ENCODE measurements around the gene OXA1L. TPM values are rescaled to one million over a fixed set of nuclear protein-coding genes. Genes with fewer than 3 reads are reported as not detected.
"Not testable (repeated sequence)": the region's sequence is repeated elsewhere in the genome, so short reads cannot be mapped to it uniquely, and the experiment has no call there.

Gene OXA1L
- total RNA-seq, 1 experiment from 2014 or later: 103 TPM

GRCh38 chr14:22723815-22724214 lies 42.7 kb upstream of the OXA1L start:
- no peaks in the 10 kb centered on the region for H3K36me3 ChIP-seq (ENCODE audit: insufficient read depth, low read length, poor library complexity, severe bottlenecking)
- no peak overlapping the region for H3K27ac ChIP-seq (ENCODE audit: low read depth, low read length, poor library complexity, severe bottlenecking)
- no peak for DNase-seq (ENCODE audit: low spot score)
- no peak for TF ChIP-seq EZH2 (IDR thresholded peaks at IDR 0.05; ENCODE audit: borderline replicate concordance, low read depth, low read length, poor library complexity, severe bottlenecking)
- no peak for TF ChIP-seq CTCF (conservative IDR thresholded peaks at IDR 0.05; ENCODE audit: low read depth, low read length)
- ChIA-PET POLR2A (ENCODE audit: low non-redundant PET) (no interaction called here), CTCF (no interaction called here)
- no peak overlapping the region for H3K4me3 ChIP-seq (ENCODE audit: low read depth, low read length, poor library complexity, severe bottlenecking)
- intact Hi-C loops (cut with micrococcal nuclease; ENCODE audit: unreplicated experiment): no loop called here
- BruUV-seq (replicated peaks): no TSS peak
- H3K27me3 ChIP-seq (replicated peaks; ENCODE audit: insufficient read depth, low read depth, low read length, poor library complexity): no peaks in the 10 kb centered on the region
- peaks cover 4% of the 10 kb centered on the region for H3K9me3 ChIP-seq (ENCODE audit: low read depth, low read length, poor library complexity, severe bottlenecking)
- no peaks in the 10 kb centered on the region for H3K4me1 ChIP-seq (ENCODE audit: insufficient read depth, low read length, poor library complexity, severe bottlenecking)

GRCh38 chr14:22724847-22725246 lies 41.6 kb upstream of the OXA1L start:
- H3K4me3 ChIP-seq (ENCODE audit: low read depth, low read length, poor library complexity, severe bottlenecking); H3K27ac ChIP-seq (ENCODE audit: low read depth, low read length, poor library complexity, severe bottlenecking); POLR2A ChIA-PET (ENCODE audit: low non-redundant PET); BruUV-seq (replicated peaks); H3K36me3 ChIP-seq (ENCODE audit: insufficient read depth, low read length, poor library complexity, severe bottlenecking); H3K4me1 ChIP-seq (ENCODE audit: insufficient read depth, low read length, poor library complexity, severe bottlenecking); CTCF ChIA-PET; intact Hi-C loops (cut with micrococcal nuclease; ENCODE audit: unreplicated experiment); H3K9me3 ChIP-seq (ENCODE audit: low read depth, low read length, poor library complexity, severe bottlenecking); DNase-seq (ENCODE audit: low spot score); H3K27me3 ChIP-seq (replicated peaks; ENCODE audit: insufficient read depth, low read depth, low read length, poor library complexity): not testable (repeated sequence)

DNA sequence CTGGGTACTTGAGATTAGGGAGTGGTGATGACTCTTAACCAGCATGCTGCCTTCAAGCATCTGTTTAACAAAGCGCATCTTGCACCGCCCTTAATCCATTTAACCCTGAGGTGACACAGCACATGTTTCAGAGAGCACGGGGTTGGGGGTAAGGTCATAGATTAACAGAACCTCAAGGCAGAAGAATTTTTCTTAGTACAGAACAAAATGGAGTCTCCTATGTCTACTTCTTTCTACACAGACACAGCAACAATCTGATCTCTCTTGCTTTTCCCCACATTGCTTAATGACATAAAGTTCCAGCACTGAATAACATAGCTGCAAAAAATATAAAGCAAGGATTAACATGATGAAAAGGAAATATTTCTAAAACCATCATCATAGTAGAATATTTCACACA lies 41.1 kb upstream of the OXA1L start:
- BruUV-seq (replicated peaks); H3K4me3 ChIP-seq (ENCODE audit: low read depth, low read length, poor library complexity, severe bottlenecking); H3K4me1 ChIP-seq (ENCODE audit: insufficient read depth, low read length, poor library complexity, severe bottlenecking); H3K36me3 ChIP-seq (ENCODE audit: insufficient read depth, low read length, poor library complexity, severe bottlenecking); H3K27ac ChIP-seq (ENCODE audit: low read depth, low read length, poor library complexity, severe bottlenecking); H3K27me3 ChIP-seq (replicated peaks; ENCODE audit: insufficient read depth, low read depth, low read length, poor library complexity); POLR2A ChIA-PET (ENCODE audit: low non-redundant PET); intact Hi-C loops (cut with micrococcal nuclease; ENCODE audit: unreplicated experiment); H3K9me3 ChIP-seq (ENCODE audit: low read depth, low read length, poor library complexity, severe bottlenecking); CTCF ChIA-PET; DNase-seq (ENCODE audit: low spot score): not testable (repeated sequence)

GRCh38 chr14:22726012-22726411 lies 40.5 kb upstream of the OXA1L start:
- Histone ChIP-seq H3K27me3 (replicated peaks; ENCODE audit: insufficient read depth, low read depth, low read length, poor library complexity) (no peaks in the 10 kb centered on the region), H3K27ac (ENCODE audit: low read depth, low read length, poor library complexity, severe bottlenecking) (no peak overlapping the region), H3K4me1 (ENCODE audit: insufficient read depth, low read length, poor library complexity, severe bottlenecking) (no peaks in the 10 kb centered on the region), H3K9me3 (ENCODE audit: low read depth, low read length, poor library complexity, severe bottlenecking) (peaks cover 4% of the 10 kb centered on the region), H3K36me3 (ENCODE audit: insufficient read depth, low read length, poor library complexity, severe bottlenecking) (no peaks in the 10 kb centered on the region), H3K4me3 (ENCODE audit: low read depth, low read length, poor library complexity, severe bottlenecking) (no peak overlapping the region)
- ChIA-PET CTCF (no interaction called here), POLR2A (ENCODE audit: low non-redundant PET) (no interaction called here)
- intact Hi-C loops (cut with micrococcal nuclease; ENCODE audit: unreplicated experiment): no loop called here
- TF ChIP-seq CTCF (conservative IDR thresholded peaks at IDR 0.05; ENCODE audit: low read depth, low read length): no peak
- no peak for TF ChIP-seq EZH2 (IDR thresholded peaks at IDR 0.05; ENCODE audit: borderline replicate concordance, low read depth, low read length, poor library complexity, severe bottlenecking)
- DNase-seq (ENCODE audit: low spot score): no peak
- no TSS peak for BruUV-seq (replicated peaks)

DNA sequence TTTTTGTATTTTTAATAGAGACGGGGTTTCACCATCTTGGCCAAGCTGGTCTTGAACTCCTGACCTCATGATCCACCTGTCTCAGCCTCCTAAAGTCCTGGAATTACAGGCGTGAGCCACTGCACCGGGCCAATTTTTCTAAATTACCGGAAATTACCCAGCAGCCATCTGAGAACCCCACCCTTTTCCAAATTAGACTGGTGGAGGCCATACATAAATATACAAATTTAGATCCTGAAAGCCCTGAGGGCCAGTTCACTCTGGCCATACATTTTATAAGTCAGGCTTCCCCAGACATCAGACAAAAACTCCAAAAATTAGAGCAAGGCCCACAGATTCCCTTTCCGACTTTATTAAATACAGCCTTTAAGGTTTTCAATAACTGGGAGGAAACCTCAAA lies 34.4 kb upstream of the OXA1L start:
- POLR2A ChIA-PET (ENCODE audit: low non-redundant PET); H3K27ac ChIP-seq (ENCODE audit: low read depth, low read length, poor library complexity, severe bottlenecking); H3K4me1 ChIP-seq (ENCODE audit: insufficient read depth, low read length, poor library complexity, severe bottlenecking); H3K27me3 ChIP-seq (replicated peaks; ENCODE audit: insufficient read depth, low read depth, low read length, poor library complexity); intact Hi-C loops (cut with micrococcal nuclease; ENCODE audit: unreplicated experiment); DNase-seq (ENCODE audit: low spot score); CTCF ChIA-PET; H3K4me3 ChIP-seq (ENCODE audit: low read depth, low read length, poor library complexity, severe bottlenecking); H3K9me3 ChIP-seq (ENCODE audit: low read depth, low read length, poor library complexity, severe bottlenecking); BruUV-seq (replicated peaks); H3K36me3 ChIP-seq (ENCODE audit: insufficient read depth, low read length, poor library complexity, severe bottlenecking): not testable (repeated sequence)
